Activated CD8-positive, alpha-beta memory T cell treated with anti-CD3 and anti-CD28 coated beads for 24 hours (primary cell): Measurements from ENCODE around the gene CAMSAP1.
"Not testable (repeated sequence)": the region's sequence is repeated elsewhere in the genome, so short reads cannot be mapped to it uniquely, and the experiment has no call there.

Experiments
- DNase-seq: peaks from one replicate; pipeline ENCODE4 v3.0.0-alpha.2; 2020

The CAMSAP1 gene

GRCh38 chr9:135907431-135908092, at the start of gene CAMSAP1:
TSS of gene CAMSAP1 (minus strand) at chr9:135907546. CDS start at chr9:135907159, 387 bp downstream.
- DNase-seq, result peak; percentile 97

- no peak for DNase-seq
Measured at GRCh38 chr9:135956802-135957174, 49.4 kb upstream of the CAMSAP1 start.

DNA sequence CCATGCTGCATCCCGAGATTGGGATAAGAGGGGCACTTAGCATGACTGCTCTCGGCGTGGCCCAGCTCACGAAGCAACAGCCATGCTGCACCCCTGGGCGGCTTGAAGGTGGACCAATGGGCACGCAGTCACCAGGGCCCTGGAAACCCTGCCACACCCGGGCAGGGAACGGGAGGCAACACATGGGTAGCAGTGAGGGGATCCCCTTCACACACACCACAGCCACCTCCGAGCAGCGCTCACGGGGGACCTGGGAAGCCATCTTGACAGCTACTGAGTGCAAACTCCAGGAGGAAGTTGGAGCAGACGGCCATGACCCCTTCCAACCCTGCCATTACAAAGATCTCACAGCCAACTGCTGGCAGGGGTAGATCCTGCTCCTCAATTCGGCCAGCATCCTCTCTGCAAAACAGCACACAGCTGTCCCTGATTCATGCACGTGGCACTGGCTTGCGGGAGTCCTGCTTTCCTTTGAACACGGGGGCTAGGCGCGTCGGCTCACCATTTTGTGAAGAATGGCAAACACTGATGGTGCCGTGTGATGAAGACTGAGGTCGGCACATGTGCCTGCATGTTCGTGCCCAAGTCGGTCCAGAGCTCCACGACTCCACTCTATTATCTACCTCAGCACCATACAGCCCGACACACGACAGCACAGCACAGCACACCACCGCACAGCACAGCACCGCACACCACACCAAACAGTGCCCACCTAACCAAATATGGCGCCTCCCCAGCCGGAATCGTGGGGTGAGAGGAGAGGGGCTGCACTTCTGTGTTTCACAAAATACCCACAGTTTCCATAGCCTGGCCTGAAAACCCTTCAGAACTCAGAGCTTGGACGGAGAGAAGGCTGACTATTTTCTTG, 48.8 kb upstream of the CAMSAP1 start:
- no peak for DNase-seq

DNA sequence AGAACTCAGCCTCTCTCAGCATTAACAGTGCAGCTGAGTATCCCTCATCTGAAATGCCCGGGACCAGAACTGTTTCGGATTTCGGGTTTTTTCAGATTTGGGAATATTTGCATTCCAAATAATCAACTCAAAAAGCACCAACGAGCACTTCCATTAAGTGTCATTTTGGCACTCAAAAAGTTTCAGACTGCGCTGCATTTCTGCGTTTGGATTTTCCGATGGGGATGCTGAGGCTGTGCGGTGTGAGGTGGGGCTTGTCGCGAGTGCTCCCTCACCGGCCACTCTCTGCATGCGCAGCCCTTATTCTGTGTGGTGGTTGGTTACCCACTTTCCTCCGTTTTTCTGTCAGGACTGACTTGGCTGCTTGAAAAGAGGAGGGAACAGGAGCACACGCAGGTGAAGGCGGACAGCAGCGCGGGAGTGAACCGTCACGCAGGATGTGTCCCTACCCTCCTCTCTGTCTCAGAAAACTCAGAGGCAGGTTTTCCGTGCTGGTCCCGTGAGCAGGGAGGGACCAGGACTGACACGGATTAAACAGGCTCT, 45.4 kb upstream of the CAMSAP1 start:
- DNase-seq, result no peak

DNA sequence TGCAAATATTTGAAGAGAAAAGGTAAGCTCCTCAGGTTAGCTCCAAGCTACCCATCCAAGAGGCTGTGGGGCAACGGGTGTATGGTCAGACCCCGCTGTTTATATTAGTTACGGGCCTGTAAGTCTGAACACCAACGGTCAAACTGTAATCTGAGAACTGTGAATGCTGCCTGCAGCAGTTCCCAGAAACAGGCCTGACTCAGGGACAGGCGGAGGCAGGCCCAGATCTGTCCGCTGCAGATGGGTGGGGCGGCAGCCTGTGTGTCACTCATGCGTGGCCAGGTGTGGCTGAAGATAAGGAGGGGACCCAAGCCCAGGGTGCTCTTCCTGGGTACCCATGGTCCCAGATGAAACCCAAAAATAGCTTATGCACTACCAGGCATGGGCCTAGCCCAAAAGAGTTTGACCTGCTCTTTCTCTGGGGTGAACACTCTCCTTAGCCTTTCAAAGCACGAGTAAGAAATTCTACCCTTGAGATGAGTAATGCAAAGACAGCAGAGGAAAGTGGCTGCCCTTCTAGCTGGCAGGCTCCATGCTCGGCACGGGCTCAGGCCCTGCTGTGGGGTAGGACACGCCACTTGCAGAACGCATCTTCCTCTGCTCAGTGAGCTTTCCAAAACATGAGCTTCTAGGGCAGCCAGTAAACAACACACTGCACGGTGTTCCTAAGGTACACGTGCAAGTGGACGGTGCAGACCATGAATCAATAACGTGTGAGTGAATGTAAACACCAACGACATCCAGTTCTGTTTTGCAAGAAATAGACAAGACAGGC, 44.7 kb upstream of the CAMSAP1 start:
- DNase-seq, result no peak

- DNase-seq, result not testable (repeated sequence)
Measured at GRCh38 chr9:135951310-135951709, 44.0 kb upstream of the CAMSAP1 start.

DNA sequence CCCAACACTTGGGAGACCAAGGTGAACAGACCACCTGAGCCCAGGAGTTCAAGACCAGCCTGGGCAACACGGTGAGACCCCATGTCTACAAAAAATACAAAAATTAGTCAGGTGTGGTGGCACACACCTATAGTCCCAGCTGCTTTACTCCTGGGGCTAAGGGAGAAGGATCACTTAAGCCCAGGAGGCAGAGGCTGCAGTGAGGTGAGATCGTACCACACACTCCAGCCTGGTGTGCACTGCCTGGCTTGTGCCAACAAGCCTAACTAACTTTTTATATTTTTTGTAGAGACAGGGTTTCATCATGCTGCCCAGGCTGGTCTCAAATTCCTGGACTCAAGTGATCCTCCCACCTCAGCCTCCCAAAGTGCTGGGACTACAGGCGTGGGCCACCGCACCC, 43.5 kb upstream of the CAMSAP1 start:
- not testable (repeated sequence) for DNase-seq

DNA sequence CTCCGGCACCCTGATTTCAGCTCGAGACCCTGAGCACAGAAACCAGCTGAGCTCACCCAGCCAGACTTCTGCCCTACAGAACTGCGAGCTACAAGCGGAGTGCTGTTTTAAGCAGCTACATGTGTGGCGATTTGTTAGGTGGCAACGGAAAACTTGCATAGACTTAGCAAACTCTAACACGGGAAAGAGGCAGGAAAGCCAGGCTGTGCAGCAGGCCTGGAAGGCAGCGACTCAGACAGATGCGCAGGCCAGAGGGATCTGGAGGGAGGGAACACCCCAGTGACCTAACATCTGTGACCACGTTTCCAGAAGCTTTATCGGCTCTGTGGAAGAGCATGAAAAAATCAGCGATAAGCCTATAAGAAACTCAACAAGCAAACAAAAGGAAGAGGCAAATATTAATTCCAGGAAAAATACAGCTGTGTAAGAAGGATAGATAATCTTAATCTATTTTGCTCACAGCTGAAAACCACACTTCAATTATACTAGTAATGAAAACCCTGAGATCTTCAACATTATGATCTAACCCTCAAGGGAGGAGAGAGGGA, 42.9 kb upstream of the CAMSAP1 start:
- no peak for DNase-seq

DNA sequence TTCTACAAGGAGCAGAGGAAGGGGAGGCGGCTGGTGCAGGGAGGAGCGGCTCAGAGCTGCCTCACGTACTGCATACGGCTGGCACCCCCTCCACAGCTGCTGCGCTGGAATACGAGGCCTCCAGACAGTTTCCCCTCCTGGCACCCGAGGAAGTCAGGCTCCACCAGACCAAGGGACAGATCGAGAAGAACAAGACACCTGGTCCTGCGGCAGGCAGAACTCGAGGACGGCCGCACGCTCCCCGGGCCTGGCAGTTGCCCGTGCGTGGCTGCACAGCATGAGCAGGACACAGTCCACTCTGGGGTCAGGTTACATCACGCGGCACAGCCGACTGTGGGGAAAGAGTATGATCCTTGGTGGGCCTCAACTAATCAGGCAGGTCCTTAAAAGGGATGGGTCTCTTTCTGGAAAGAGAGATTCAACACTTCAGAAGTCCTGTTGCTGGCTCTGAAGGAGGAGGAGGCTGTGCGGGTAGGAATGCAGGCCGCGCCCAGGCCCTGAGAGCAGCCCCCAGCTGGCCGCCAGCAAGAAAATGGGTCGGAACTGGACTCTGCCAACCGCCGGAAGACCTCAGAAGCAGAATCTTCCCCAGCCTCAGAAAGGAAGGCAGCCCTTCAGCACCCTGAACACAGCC, 42.3 kb upstream of the CAMSAP1 start:
- no peak for DNase-seq

GRCh38 chr9:135948968-135949367, 41.6 kb upstream of the CAMSAP1 start:
- DNase-seq, result no peak

DNA sequence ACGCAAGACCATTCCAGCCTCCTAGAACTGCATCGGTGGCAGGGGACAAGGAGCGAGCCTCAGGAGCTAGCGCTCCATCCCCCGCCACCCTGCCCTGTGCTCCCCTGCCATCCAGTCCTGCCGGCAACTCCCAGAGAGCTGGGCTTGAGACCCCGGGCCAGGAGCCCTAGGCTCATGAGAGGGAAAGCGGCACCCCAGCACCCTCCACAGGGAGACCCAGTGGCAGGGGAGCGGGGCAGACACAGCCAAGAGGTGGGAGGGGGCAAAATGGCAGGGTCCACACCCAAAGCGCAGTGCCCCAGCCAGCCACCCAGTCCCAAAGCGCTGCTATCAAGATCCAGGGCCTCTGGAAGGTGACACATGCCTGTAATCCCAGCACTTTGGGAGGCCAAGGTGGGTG, 41.1 kb upstream of the CAMSAP1 start:
- no peak for DNase-seq

DNA sequence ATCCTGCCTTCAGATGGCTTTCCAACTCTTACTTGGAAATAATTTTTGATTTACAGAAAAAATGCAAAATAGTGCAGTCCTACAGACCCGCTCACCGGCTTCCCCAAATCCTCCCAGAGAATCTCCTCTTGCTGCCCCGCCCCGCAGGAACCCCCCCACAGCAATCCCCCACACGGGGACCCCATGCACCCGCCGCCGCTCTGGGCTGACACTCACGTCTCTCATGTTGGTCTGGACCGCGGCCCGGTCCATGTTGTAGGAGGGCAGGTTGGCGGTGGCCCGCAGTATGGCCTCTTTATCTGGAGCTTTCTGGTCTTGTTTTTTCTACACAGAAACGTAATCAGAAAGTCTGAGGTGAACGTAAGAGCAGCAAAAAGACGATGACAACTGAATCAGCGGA, 40.2 kb upstream of the CAMSAP1 start:
- no peak for DNase-seq

GRCh38 chr9:135947105-135947504, 39.8 kb upstream of the CAMSAP1 start:
- not testable (repeated sequence) for DNase-seq

DNA sequence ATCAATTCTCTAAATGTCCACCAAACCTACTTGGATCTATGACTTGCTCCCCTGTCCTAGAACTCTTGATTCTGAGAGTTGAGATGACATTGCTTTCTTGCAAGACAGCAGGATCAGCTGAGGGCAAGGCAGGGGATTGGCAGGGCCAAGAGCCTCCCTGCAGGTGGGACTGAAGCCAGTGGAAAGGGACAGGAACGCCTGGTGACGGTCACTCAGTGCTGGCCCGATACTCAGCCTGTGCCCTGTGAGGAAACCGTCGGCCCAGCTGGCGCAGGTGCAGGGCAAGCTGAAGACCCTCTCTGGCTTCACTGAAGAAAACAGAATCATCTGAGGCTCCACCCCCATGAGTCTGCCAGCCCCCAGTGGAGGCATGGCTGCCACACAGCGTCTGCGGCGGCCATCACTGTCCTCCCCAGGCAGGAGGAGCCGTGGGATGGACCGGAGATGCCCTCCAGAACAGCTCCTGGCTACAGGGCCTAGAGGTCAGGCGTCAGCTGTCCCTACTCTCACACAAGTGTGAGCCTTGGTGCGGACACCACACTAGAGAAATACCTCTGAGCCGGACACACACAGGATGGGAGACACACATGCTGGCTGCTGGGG, 39.1 kb upstream of the CAMSAP1 start:
- no peak for DNase-seq

DNA sequence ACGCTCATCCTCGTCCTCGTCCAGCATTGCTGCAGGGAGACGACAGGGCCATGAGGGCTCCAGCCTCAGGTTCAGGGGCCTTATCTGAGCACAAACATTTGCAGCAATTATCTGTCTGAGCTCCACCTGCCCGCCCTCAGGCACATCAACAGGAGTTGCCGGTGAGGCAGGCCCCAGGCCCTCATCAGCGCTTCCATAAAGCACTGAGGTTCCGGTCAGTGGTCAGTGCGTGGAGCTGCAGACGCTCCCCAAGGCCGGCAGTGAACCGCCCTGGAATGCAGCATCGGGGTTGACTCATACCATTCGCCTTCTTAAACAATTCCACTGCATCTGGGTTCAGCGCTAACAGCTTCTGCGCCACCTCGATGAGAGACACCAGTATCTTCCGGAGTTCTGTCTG, 38.6 kb upstream of the CAMSAP1 start:
- no peak for DNase-seq

DNA sequence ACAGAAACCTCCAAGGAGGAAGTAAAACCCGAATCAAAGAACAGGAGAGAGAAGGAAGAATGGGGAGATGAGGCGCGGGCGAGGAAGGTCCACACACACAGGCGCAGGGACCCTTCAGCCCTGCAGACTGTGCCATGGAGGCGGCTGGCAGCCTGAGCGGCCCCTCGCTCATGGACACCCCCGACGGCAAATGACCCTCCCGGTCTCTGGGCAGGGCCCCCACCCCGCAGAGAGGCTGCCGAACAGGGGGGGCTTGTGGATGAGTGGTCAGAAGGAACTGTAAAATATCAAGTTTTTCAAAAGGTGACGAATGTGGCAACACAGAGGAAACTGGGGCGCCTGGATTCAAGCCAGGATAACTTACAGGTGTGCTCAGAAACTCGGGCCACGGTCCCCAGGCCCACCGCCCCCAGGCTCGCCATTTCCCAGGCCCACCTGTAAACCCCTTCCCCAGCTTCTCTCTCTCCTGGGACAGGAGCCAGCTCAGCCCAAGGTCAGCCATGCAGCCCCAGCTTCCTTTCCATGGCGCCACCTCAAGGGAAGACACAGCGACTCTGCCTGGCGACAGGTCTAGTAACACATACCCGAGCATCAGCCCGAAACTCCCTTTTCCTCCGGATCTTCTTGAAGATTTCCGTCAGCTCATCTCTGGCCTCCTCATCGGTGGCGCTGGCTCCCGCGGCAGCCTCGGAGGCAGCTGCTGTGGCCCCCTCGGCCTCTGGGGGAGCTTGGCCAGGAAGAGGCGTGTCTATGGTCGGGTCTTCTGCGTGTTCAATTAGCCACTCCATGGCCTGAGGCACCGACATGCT, 37.3 kb upstream of the CAMSAP1 start:
- no peak for DNase-seq

DNA sequence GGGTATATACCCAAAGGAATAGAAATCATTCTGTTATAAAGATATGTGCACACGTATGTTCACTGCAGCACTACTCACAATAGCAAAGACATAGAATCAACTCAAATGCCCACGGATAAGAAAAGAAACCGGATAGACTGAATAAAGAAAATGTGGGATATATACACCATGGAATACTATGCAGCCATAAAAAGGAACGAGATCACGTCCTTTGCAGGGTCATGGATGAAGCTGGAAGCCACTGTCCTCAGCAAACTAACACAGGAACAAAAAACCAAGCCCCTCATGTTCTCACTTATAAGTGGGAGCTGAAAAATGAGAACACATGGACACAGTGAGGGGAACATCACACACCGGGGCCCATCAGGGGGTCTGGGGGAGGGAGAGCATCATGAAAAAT, 36.3 kb upstream of the CAMSAP1 start:
- DNase-seq, result not testable (repeated sequence)

DNA sequence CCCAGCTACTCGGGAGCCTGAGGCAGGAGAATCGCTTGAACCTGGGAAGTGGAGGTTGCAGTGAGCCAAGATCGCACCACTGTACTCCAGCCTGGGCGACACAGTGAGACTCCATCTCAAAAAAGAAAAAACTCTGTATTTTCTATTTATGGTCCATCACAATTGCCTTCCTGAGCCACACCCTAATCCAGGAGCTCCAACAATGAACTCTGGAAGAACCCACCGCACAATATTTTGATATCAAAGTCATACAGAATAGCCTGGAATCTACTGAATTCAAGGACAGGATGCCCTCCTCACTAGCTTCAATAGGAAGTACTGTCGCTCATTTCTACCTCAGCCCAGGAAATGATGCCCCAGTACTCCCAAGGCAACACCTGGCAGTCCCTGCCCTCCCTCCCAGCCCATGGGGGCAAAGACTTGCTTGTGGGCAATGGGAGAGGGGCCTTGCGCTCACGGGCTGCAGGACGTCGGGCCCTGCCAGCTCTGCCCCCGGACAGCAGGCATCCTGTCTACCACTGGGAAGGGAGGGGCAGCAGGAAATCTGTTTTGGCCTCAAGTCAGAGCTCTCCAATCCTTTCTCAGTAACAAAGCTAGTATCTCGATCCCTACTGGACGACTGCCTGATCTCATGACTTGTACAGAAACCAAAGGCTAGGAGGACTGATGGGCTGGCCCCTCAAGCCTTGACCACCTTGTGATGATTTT, 34.1 kb upstream of the CAMSAP1 start:
- no peak for DNase-seq

DNA sequence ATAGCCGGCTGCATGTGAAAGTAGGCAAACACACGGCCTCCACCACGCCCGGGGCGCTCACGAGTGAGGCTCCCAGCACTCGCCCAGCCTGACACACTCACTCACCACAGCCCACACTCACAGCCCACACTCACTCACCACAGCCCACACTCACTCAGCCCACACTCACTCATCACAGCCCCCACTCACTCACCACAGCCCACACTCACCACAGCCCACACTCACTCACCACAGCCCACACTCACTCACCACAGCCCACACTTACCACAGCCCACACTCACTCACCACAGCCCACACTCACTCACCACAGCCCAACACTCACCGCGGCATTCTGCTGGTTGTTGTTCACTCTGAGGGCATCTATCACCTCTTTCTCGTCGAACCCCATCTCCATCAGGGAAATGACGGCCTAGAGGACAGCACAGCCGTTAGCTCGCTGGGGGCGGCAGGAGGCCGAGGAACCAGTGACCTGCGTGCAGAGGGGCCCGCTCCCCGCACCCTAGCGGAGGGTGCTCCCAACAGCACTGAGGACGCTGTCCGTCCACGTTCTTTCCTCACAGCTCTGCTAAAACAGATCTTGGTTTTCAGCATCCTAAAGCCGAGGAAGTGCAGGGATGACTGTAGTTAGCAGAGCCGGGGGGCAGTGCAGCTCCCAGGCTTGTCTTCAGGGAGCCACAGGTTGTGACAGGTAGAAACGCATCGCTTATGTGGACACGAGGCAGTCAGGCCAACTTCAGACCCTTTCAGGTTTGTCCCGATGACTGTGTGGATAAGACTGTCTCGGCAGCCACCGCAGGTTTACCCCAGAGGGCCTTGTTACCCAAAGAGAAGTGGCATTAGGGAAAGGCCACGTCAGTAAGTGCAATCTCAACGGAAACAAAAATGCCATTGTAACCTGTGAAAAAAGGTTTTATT, 32.3 kb upstream of the CAMSAP1 start:
- peak; percentile 79 for DNase-seq
